ENCODE data around the gene TMEM132A. TPM values are rescaled to one million over a fixed set of nuclear protein-coding genes. Genes with fewer than 3 reads are reported as not detected.

TMEM132A gene
- total and polyA plus RNA-seq, 9 of the 15 experiments (the other 6 are each of a cell fraction or from before 2014, with no cell fraction given) = 0.04 to 1.1 (median 0.18) TPM; not detected in 4

GRCh38 chr11:60906132-60906972 lies 17.9 kb upstream of the TMEM132A start, which contains the start of gene PRPF19 (continued):
- TF ChIP-seq USF1 (CRISPR knock-in tag; IDR thresholded peaks at IDR 0.05) = peak; percentile 82
- no peak for TF ChIP-seq RFX7 (CRISPR knock-in tag; IDR thresholded peaks at IDR 0.05)
- no peak for TF ChIP-seq NCOR1 (IDR thresholded peaks at IDR 0.05)
- TF ChIP-seq HNRNPL (IDR thresholded peaks at IDR 0.05; ENCODE audit: low read depth, low read length) = no peak
- peak; percentile 66; the same call in 1 of the 2 replicates for TF ChIP-seq ELF1 (tag; IDR thresholded peaks at IDR 0.05)
- peak; percentile 65 to 66; a peak in 2 of 4 replicates for TF ChIP-seq MAZ (CRISPR knock-in tag; conservative IDR thresholded peaks at IDR 0.05 in 1 of 2, IDR thresholded peaks at IDR 0.05 in 1 of 2)
- no peak for TF ChIP-seq HMG20A (CRISPR knock-in tag; conservative IDR thresholded peaks at IDR 0.05)
- no peak for TF ChIP-seq RFX1 (IDR thresholded peaks at IDR 0.05)
- TF ChIP-seq MCM5 (IDR thresholded peaks at IDR 0.05; ENCODE audit: low read depth) = no peak
- 0 out of 2 replicates have a peak, but pooled peaks have one; percentile 36 for TF ChIP-seq KDM2B (CRISPR knock-in tag; IDR thresholded peaks at IDR 0.05)
- no peak for TF ChIP-seq NCOA4 (IDR thresholded peaks at IDR 0.05; ENCODE audit: partially characterized antibody)
- no peak for TF ChIP-seq IRF1 (CRISPR knock-in tag; IDR thresholded peaks at IDR 0.05; ENCODE audit: borderline replicate concordance)
- TF ChIP-seq SETDB1 (IDR thresholded peaks at IDR 0.05; ENCODE audit: low read length) = no peak
- peak; percentile 81 for TF ChIP-seq SAP30 (IDR thresholded peaks at IDR 0.05; ENCODE audit: borderline replicate concordance, insufficient read depth, low read depth, low read length, poor library complexity, severe bottlenecking)
- no peak for TF ChIP-seq ZNF311 (CRISPR knock-in tag; IDR thresholded peaks at IDR 0.05)
- TF ChIP-seq DLX4 (CRISPR knock-in tag; IDR thresholded peaks at IDR 0.05) = no peak
- TF ChIP-seq ZNF253 (CRISPR knock-in tag; conservative IDR thresholded peaks at IDR 0.05) = no peak
- TF ChIP-seq ZNF668 (CRISPR knock-in tag; IDR thresholded peaks at IDR 0.05) = no peak
- TF ChIP-seq CTCF (IDR thresholded peaks at IDR 0.05 in 2 of 3, conservative IDR thresholded peaks at IDR 0.05 in 1 of 3; ENCODE audit: insufficient read depth in 2 of 3, low read depth in 1 of 3, low read length in 3 of 3) = no peak; a peak in 1 of 6 replicates
- TF ChIP-seq KLF10 (CRISPR knock-in tag; IDR thresholded peaks at IDR 0.05) = no peak
